H1 (cell line): ENCODE data around the gene SPSB2. TPM values are rescaled to one million over a fixed set of nuclear protein-coding genes. Genes with fewer than 3 reads are reported as not detected.
"Not testable (repeated sequence)": the region's sequence is repeated elsewhere in the genome, so short reads cannot be mapped to it uniquely, and the experiment has no call there.

Experiments
- CTCF ChIA-PET: fragments of 300-600 bp; sonication (Branson Sonifier 250); formaldehyde crosslinking; loops from one replicate; lab custom pipeline; 2021; ENCODE audit not compliant: partially characterized antibody; lab: Charles Lee
- POLR2A ChIA-PET: fragments of 300-600 bp; sonication (Branson Sonifier 250); formaldehyde crosslinking; loops from one replicate; lab custom pipeline; 2021; ENCODE audit warnings: inconsistent platforms; ENCODE audit not compliant: partially characterized antibody; lab: Charles Lee
- DNase-seq, 2 experiments: peaks; one replicate each; pipeline versions ENCODE4 v3.0.0 to v3.0.0-alpha.2; 2010 to 2022; ENCODE audit warnings: low spot score in 2 of 2, low read depth in 1 of 2, mixed read lengths in 1 of 2
- FAIRE-seq: peaks from 2 replicates; lab custom pipeline; 2011; peaks lifted over from hg19 to GRCh38; lab: Jason Lieb, UNC
- H2AFZ ChIP-seq: 2 replicates; pipeline ENCODE4 v1.8.1; 2012; ENCODE audit warnings: low read length, inconsistent platforms
- H2AK5ac ChIP-seq: 2 replicates; pipeline ENCODE4 v1.6.1; 2013; ENCODE audit warnings: low read depth, low read length
- H2BK120ac ChIP-seq: replicated peaks from 2 replicates; pipeline ENCODE3; 2013; ENCODE audit warnings: low read depth, low read length, inconsistent platforms
- H2BK12ac ChIP-seq: 2 replicates; pipeline ENCODE4 v1.6.1; 2013; ENCODE audit warnings: low read depth, low read length
- H2BK15ac ChIP-seq: 2 replicates; pipeline ENCODE4 v1.6.1; 2013; ENCODE audit warnings: low read length
- H2BK20ac ChIP-seq: 2 replicates; pipeline ENCODE4 v1.6.1; 2013; ENCODE audit warnings: low read length
- H2BK5ac ChIP-seq: 2 replicates; pipeline ENCODE4 v1.6.1; 2013; ENCODE audit warnings: low read depth, low read length
- H3K14ac ChIP-seq: 2 replicates; pipeline ENCODE4 v1.6.1; 2013; ENCODE audit warnings: inconsistent platforms; ENCODE audit not compliant: insufficient read length
- H3K18ac ChIP-seq: 2 replicates; pipeline ENCODE4 v1.6.1; 2013; ENCODE audit warnings: low read length; ENCODE audit errors: extremely low read depth
- H3K23ac ChIP-seq: 2 replicates; pipeline ENCODE4 v1.6.1; 2013; ENCODE audit warnings: inconsistent platforms; ENCODE audit not compliant: insufficient read length
- H3K23me2 ChIP-seq: 2 replicates; pipeline ENCODE4 v1.6.1; 2013; ENCODE audit warnings: low read depth, low read length
- H3K27ac ChIP-seq: 2 replicates; pipeline ENCODE4 v1.6.1; 2011; ENCODE audit warnings: low read depth, low read length, inconsistent platforms
- H3K27me3 ChIP-seq, 4 experiments: replicated peaks in 1 of 4; 1 replicate in 1 of 4; 2 replicates in 3 of 4; pipeline versions ENCODE4 v1.6.1 to v1.8.1; 2011 to 2013; ENCODE audit warnings: low read length in 3 of 4, mild to moderate bottlenecking in 3 of 4, inconsistent platforms in 2 of 4, mixed read lengths in 2 of 4, moderate library complexity in 1 of 4; ENCODE audit not compliant: control insufficient read depth in 3 of 4, insufficient read depth in 3 of 4; ENCODE audit errors: extremely low read depth in 1 of 4
- H3K36me3 ChIP-seq, 4 experiments: 2 replicates each; pipeline versions ENCODE4 v1.6.1 to v1.8.1; 2011 to 2013; ENCODE audit warnings: mild to moderate bottlenecking in 4 of 4, low read length in 3 of 4, moderate library complexity in 2 of 4, control low read depth in 1 of 4, inconsistent platforms in 1 of 4; ENCODE audit not compliant: insufficient read depth in 4 of 4, control insufficient read depth in 2 of 4
- H3K4ac ChIP-seq: replicated peaks from 2 replicates; pipeline ENCODE3; 2013; ENCODE audit warnings: low read length, low read depth, mixed read lengths, inconsistent platforms; ENCODE audit not compliant: insufficient read length
- H3K4me1 ChIP-seq, 4 experiments: replicated peaks in 1 of 4; 1 replicate in 1 of 4; 2 replicates in 3 of 4; pipeline versions ENCODE4 v1.6.1 to v1.8.1; 2011 to 2013; ENCODE audit warnings: low read length in 3 of 4, inconsistent platforms in 2 of 4, mixed read lengths in 1 of 4; ENCODE audit not compliant: insufficient read depth in 4 of 4, control insufficient read depth in 3 of 4
- H3K4me2 ChIP-seq, 2 experiments: 2 replicates each; pipeline versions ENCODE4 v1.6.1 to v1.8.1; 2011 to 2013; ENCODE audit warnings: low read depth in 2 of 2, low read length in 2 of 2, control low read depth in 1 of 2, inconsistent platforms in 1 of 2, mild to moderate bottlenecking in 1 of 2; ENCODE audit not compliant: insufficient read depth in 1 of 2
- H3K4me3 ChIP-seq, 4 experiments: fragments of 200-600, 300-600 bp in 1 of 4; sonication (generic), shearing (Covaris generic), sonication (Bioruptor Twin) in 1 of 4; 2 replicates each; pipeline versions ENCODE4 v1.5.1 to v1.8.1; 2011 to 2016; ENCODE audit warnings: low read length in 4 of 4, low read depth in 3 of 4, control low read depth in 2 of 4, inconsistent platforms in 2 of 4, mild to moderate bottlenecking in 2 of 4, mixed read lengths in 1 of 4, moderate library complexity in 1 of 4; ENCODE audit not compliant: insufficient read depth in 2 of 4; ENCODE audit errors: extremely low read depth in 1 of 4
- H3K56ac ChIP-seq: replicated peaks from 2 replicates; pipeline ENCODE3; 2013; ENCODE audit warnings: low read depth, mild to moderate bottlenecking, mixed read lengths, low read length, inconsistent platforms; ENCODE audit not compliant: insufficient read length
- H3K79me1 ChIP-seq: 2 replicates; pipeline ENCODE4 v1.6.1; 2013; ENCODE audit warnings: low read depth, low read length, control low read depth
- H3K79me2 ChIP-seq, 2 experiments: 2 replicates each; pipeline versions ENCODE4 v1.6.1 to v1.8.1; 2012 to 2013; ENCODE audit warnings: low read length in 2 of 2, mild to moderate bottlenecking in 2 of 2, inconsistent platforms in 1 of 2; ENCODE audit not compliant: insufficient read depth in 2 of 2, control insufficient read depth in 1 of 2
- H3K9ac ChIP-seq, 4 experiments: replicated peaks in 1 of 4; 1 replicate in 1 of 4; 2 replicates in 3 of 4; pipeline versions ENCODE4 v1.6.1 to v1.8.1; 2011 to 2013; ENCODE audit warnings: low read depth in 3 of 4, low read length in 3 of 4, control low read depth in 2 of 4, mild to moderate bottlenecking in 2 of 4, moderate library complexity in 2 of 4, inconsistent platforms in 1 of 4; ENCODE audit errors: extremely low read depth in 1 of 4
- H3K9me3 ChIP-seq, 2 experiments: 2 replicates each; pipeline versions ENCODE4 v1.6.1 to v1.8.1; 2012 to 2013; ENCODE audit warnings: mild to moderate bottlenecking in 2 of 2, moderate library complexity in 2 of 2, control low read depth in 1 of 2, inconsistent platforms in 1 of 2, low read depth in 1 of 2, low read length in 1 of 2, mixed read lengths in 1 of 2; ENCODE audit not compliant: insufficient read depth in 2 of 2
- H4K20me1 ChIP-seq, 2 experiments: replicated peaks in 1 of 2; 2 replicates each; pipeline versions ENCODE3 to v1.8.1; 2011 to 2013; ENCODE audit warnings: inconsistent platforms in 2 of 2, low read length in 2 of 2, mild to moderate bottlenecking in 1 of 2; ENCODE audit not compliant: insufficient read depth in 2 of 2, control insufficient read depth in 1 of 2
- H4K5ac ChIP-seq: 2 replicates; pipeline ENCODE4 v1.6.1; 2013; ENCODE audit warnings: low read length, low read depth, mixed read lengths, inconsistent platforms; ENCODE audit not compliant: insufficient read length
- H4K8ac ChIP-seq: 2 replicates; pipeline ENCODE4 v1.8.0; 2013; ENCODE audit warnings: mild to moderate bottlenecking, moderate library complexity, low read length, inconsistent platforms; ENCODE audit not compliant: insufficient read depth; ENCODE audit errors: extremely low read depth
- H4K91ac ChIP-seq: replicated peaks from 2 replicates; pipeline ENCODE3; 2013; ENCODE audit warnings: low read length, mixed read lengths, inconsistent platforms; ENCODE audit not compliant: insufficient read length
- WGBS, 2 experiments: shearing (Covaris generic) in 1 of 2; methylation state at CpG; one replicate each; pipeline versions ENCODE4 v1.1.6 to v1.1.7; 2013 to 2015; ENCODE audit warnings: low lambda C conversion rate in 2 of 2, mixed read lengths in 2 of 2, inconsistent platforms in 1 of 2, low coverage in 1 of 2, missing lambda C conversion rate in 1 of 2; ENCODE audit not compliant: insufficient replicate concordance in 2 of 2, insufficient coverage in 1 of 2, insufficient read length in 1 of 2; ENCODE audit errors: extremely low coverage in 1 of 2, missing lambda C conversion rate in 1 of 2; 5-methylcytosine and 5-hydroxymethylcytosine counted together
- polyA plus RNA-seq, 7 experiments: library from polyadenylated mRNA; depleted of rRNA in 3 of 7; stranded (reverse) in 5 of 7; unstranded in 2 of 7; fragments of >200 nt in 5 of 7; fragments of 200-250 nt in 2 of 7; gene quantifications; 1 replicate in 5 of 7; 2 replicates in 1 of 7; 4 replicates in 1 of 7; pipeline versions ENCODE4 v1.2.1 to v1.2.3, GENCODE V29; 2011 to 2013; ENCODE audit warnings: missing spikeins in 2 of 7, mixed read lengths in 2 of 7
- total RNA-seq: library from RNA; stranded (reverse); fragmentation: NEBNext Ultra II Directional; extraction: Animal tissue kit (Norgen Biotek cat#: 25700); gene quantifications from 2 replicates; pipeline ENCODE4 v1.2.1, GENCODE V29; 2021

SPSB2 gene
- total and polyA plus RNA-seq, 2 of the 8 experiments (the other 6 are each of a cell fraction or from before 2014, with no cell fraction given), result 13.0 to 23.2 TPM

GRCh38 chr12:6879824-6880223, 6.7 kb upstream of the SPSB2 start:
- not testable (repeated sequence) for H3K9ac ChIP-seq, H2BK120ac ChIP-seq, H3K4me1 ChIP-seq, H3K27me3 ChIP-seq, DNase-seq, H3K4me2 ChIP-seq, H3K27ac ChIP-seq, H3K23me2 ChIP-seq, H2BK20ac ChIP-seq, H2BK15ac ChIP-seq, H3K18ac ChIP-seq, H3K79me2 ChIP-seq, H3K23ac ChIP-seq, H3K79me1 ChIP-seq, H4K91ac ChIP-seq, H4K8ac ChIP-seq, H4K5ac ChIP-seq, H4K20me1 ChIP-seq, FAIRE-seq, H2BK5ac ChIP-seq, H3K4ac ChIP-seq, H2AFZ ChIP-seq, H2AK5ac ChIP-seq, H3K56ac ChIP-seq, H2BK12ac ChIP-seq, H3K4me3 ChIP-seq, H3K9me3 ChIP-seq, H3K14ac ChIP-seq
- CTCF ChIA-PET, result interaction anchor here (0.7 to 1.5 kb wide), 4 partner anchors 12 to 106 kb away, joined by 3 read pairs; no protein-coding TSS in a partner anchor
- 95% methylated on average over 11 of the region's 11 CpGs; no CpG with 5 or more reads in 1 of the 2 experiments for WGBS, 2 experiments
- H3K36me3 ChIP-seq, result peaks cover 0 to 20% (median 1%) of the 10 kb centered on the region in 4 experiments; a peak in 4 of 8 replicates
- POLR2A ChIA-PET, result interaction anchor here (1.2 to 3.8 kb wide), 4 partner anchors 10 to 66 kb away, joined by 3 to 18 read pairs (median 7); no protein-coding TSS in a partner anchor
